GM06990 (cell line): ENCODE data around the gene ASPRV1.

Experiments
- DNase-seq: peaks from one replicate; pipeline ENCODE4 v3.0.0-alpha.2; 2011; ENCODE audit not compliant: insufficient read length; ENCODE audit errors: extremely low read depth
- H3K27me3 ChIP-seq: replicated peaks from 2 replicates; pipeline ENCODE4 v1.6.0; 2011; ENCODE audit warnings: low read length; ENCODE audit not compliant: control insufficient read depth, insufficient read depth
- H3K36me3 ChIP-seq: 2 replicates; pipeline ENCODE4 v1.5.1; 2011; ENCODE audit warnings: low read length; ENCODE audit not compliant: control insufficient read depth, insufficient read depth
- H3K4me3 ChIP-seq: replicated peaks from 2 replicates; pipeline ENCODE4 v1.5.1; 2011; ENCODE audit warnings: low read depth, mild to moderate bottlenecking, control low read depth, low read length
- CTCF ChIP-seq: IDR thresholded peaks from 2 replicates; pipeline ENCODE4 v1.5.1; 2011; ENCODE audit warnings: low read length, control low read depth, mild to moderate bottlenecking, inconsistent platforms; ENCODE audit not compliant: insufficient read depth, poor library complexity, severe bottlenecking

ASPRV1 gene

GRCh38 chr2:69961496-69961895, at the start of gene ASPRV1:
Gene ASPRV1 (minus strand): TSS chr2:69961631. CDS start chr2:69961436, 195 bp downstream.
- DNase-seq = no peak
- no peak within 1 kb of the TSS for H3K4me3 ChIP-seq
- TF ChIP-seq CTCF = no peak

GRCh38 chr2:70010576-70011111, 49.2 kb upstream of the ASPRV1 start:
- DNase-seq = no peak

More at GRCh38 chr2:69961496-69961895, at the start of gene ASPRV1:
- no peaks in the 10 kb centered on the region for H3K27me3 ChIP-seq
- no peaks in the 10 kb centered on the region for H3K36me3 ChIP-seq

DNA sequence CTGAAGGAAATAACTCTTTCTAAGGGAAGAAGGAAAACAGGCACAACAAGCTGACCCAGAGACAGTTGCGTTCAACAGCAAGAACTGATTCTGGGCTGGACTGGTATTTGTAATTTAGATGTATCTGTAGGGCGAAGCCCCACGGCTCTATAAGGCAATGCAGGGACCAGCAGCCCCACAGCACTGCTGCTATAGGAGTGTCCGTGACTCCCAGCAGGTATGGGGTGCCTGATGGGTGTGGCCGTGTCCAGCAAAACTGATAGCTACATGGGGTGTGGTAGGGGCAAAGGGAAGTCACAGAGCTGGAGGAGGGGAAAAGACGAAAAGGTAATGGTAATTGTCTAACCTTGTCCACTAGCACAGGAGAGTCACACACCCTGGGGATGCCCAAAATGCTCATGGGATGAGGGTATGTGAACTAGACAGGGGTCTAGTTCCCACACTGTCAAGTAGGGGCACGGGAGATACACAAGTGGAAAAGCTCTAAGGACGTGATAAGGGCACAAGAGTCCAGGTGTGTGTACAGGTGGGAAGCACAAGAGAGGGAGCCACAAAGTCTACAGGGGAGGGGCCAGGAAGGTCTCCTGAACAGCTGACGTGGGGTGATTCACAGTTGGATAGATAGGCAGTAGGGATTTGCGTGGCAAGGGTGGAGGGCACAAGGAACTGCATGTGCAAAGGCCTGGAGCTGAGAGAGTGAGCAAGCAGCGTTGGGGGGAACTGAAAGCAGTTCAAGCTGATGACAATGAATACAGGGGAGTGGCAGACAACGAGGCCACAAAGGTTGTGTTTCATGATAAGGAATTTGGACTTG, 48.5 kb upstream of the ASPRV1 start:
- H3K36me3 ChIP-seq = no peaks in the 10 kb centered on the region
- H3K4me3 ChIP-seq = no peak overlapping the region
- TF ChIP-seq CTCF = no peak
- H3K27me3 ChIP-seq = no peaks in the 10 kb centered on the region
- DNase-seq = no peak

More at GRCh38 chr2:70010576-70011111, 49.2 kb upstream of the ASPRV1 start:
- Histone ChIP-seq H3K27me3 (no peaks in the 10 kb centered on the region), H3K4me3 (no peak overlapping the region), H3K36me3 (no peaks in the 10 kb centered on the region)
- no peak for TF ChIP-seq CTCF

- no peak for DNase-seq
- no peak overlapping the region for H3K4me3 ChIP-seq
- H3K36me3 ChIP-seq = no peaks in the 10 kb centered on the region
- TF ChIP-seq CTCF = no peak
- no peaks in the 10 kb centered on the region for H3K27me3 ChIP-seq
Observed at GRCh38 chr2:70008290-70008689, 46.9 kb upstream of the ASPRV1 start.

GRCh38 chr2:70007151-70007550, 45.7 kb upstream of the ASPRV1 start:
- H3K36me3 ChIP-seq = no peaks in the 10 kb centered on the region
- no peak for DNase-seq
- no peak overlapping the region for H3K4me3 ChIP-seq
- TF ChIP-seq CTCF = no peak
- H3K27me3 ChIP-seq = no peaks in the 10 kb centered on the region
